Ascending aorta (tissue), 2 donors: ENCODE results near the gene SEMA4F. TPM values are rescaled to one million over a fixed set of nuclear protein-coding genes. Genes with fewer than 3 reads are reported as not detected.

Experiments used
- DNase-seq, 2 donors: peaks; one replicate each; pipeline ENCODE4 v3.0.0-alpha.2; 2019; ENCODE audit warnings: low spot score in 2 of 2
- H3K27ac ChIP-seq, 2 donors: fragments of 200-600 bp; sonication (generic); one replicate each; pipeline ENCODE4 v1.5.1; 2016 to 2017; ENCODE audit warnings: mild to moderate bottlenecking in 1 of 2
- H3K27me3 ChIP-seq: fragments of 200-600 bp; sonication (generic); one replicate; pipeline ENCODE4 v1.5.1; 2017
- H3K36me3 ChIP-seq, 2 donors: fragments of 200-600 bp; sonication (generic); one replicate each; pipeline ENCODE4 v1.5.1; 2016
- H3K4me1 ChIP-seq, 2 donors: fragments of 200-600 bp; sonication (generic); one replicate each; pipeline ENCODE4 v1.5.1; 2016 to 2017; ENCODE audit warnings: mild to moderate bottlenecking in 1 of 2
- H3K4me3 ChIP-seq, 2 donors: fragments of 200-600 bp; sonication (generic); one replicate each; pipeline ENCODE4 v1.5.1; 2016 to 2017; ENCODE audit warnings: mild to moderate bottlenecking in 1 of 2
- H3K9me3 ChIP-seq, 2 donors: fragments of 200-600 bp; sonication (generic); one replicate each; pipeline ENCODE4 v1.5.1; 2016
- CTCF ChIP-seq, 3 experiments: fragments of 200-600 bp in 2 of 3; fragments of 450-650 bp in 1 of 3; sonication (generic) in 2 of 3; IDR thresholded peaks; one replicate each; pipeline ENCODE4 v1.5.1; 2016 to 2019; ENCODE audit warnings: antibody characterized with exemption in 3 of 3, mild to moderate bottlenecking in 1 of 3, moderate library complexity in 1 of 3
- intact Hi-C: fragments of 100-400 bp; cut with DNase I; formaldehyde crosslinking; loops from one replicate; pipeline ENCODE4 v1.15.1; 2023
- total RNA-seq: library from RNA; depleted of rRNA; stranded (reverse); fragments of >200 nt; gene quantifications from one replicate; pipeline ENCODE4 v1.1.0, GENCODE V29; 2016

Gene SEMA4F
- total RNA-seq, 1 donor from 2014 or later = 0.32 TPM

DNA sequence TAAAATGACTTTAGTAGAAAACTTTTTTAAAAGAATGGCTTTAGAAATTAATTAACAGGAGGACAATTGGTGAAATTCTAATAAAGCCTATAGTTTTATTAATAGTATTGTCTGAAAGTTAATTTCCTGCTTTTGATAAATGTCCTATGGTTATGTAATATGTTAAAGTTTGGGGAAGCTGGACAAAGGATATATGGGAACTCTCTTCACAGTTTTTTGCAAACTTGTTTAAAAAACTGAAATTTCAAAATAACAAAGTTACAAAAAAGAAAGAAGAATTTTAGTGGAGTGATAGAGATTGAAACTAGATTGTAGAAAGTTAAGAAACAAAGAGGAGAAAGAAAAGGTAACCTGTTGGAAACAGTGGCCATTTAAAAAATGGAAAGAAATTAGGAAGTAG, 67.3 kb downstream of the SEMA4F start:
- TF ChIP-seq CTCF (IDR thresholded peaks at IDR 0.05) = no peak
- no peaks in the 10 kb centered on the region for H3K9me3 ChIP-seq
- intact Hi-C loops = no loop called here
- no peak overlapping the region for H3K27ac ChIP-seq
- H3K4me3 ChIP-seq = no peak overlapping the region
- H3K36me3 ChIP-seq = no peaks in the 10 kb centered on the region
- DNase-seq = no peak
- no peaks in the 10 kb centered on the region for H3K27me3 ChIP-seq
- no peaks in the 10 kb centered on the region for H3K4me1 ChIP-seq

DNA sequence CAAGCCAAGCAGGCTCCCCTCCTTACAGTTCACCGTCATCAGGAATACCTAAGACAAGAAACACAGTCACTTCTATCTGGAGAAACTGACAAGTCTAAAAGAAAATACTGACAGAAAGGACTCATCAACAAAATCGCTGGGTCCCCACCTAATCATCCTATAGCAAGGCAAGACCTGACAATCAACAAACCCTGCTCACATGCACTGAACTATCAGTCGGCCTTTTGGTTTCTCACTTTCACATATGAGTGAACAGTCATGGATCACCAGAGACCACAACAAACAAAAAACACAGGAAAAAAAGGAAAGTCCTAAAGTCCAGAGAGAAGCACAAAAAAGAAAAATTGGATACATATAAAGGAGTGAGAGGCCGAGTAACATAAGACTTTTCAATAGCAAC, 70.4 kb downstream of the SEMA4F start:
- no peaks in the 10 kb centered on the region for H3K36me3 ChIP-seq
- H3K27me3 ChIP-seq = no peaks in the 10 kb centered on the region
- intact Hi-C loops = no loop called here
- no peak for TF ChIP-seq CTCF (IDR thresholded peaks at IDR 0.05)
- DNase-seq = no peak
- H3K9me3 ChIP-seq = no peaks in the 10 kb centered on the region
- no peak overlapping the region for H3K4me3 ChIP-seq
- no peaks in the 10 kb centered on the region for H3K4me1 ChIP-seq
- H3K27ac ChIP-seq = no peak overlapping the region

DNA sequence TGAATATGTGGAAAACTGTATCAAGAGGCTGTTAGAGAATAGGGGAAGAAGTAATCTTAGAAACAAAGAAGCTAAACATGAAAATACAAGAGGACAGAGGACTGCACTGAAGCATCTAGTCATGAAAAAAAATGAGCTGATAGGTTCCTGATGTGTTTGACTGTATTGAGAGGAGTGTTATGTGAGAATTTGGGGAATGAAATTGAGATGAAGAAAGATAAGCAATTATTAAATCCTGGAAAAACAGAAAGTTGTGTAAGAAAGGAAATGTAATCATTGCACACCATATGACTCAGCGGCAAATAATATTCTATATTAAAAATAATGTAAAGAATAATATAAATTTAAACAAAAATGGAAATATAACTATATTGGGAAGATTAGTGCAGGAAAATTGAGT, 71.2 kb downstream of the SEMA4F start:
- no peak for TF ChIP-seq CTCF (IDR thresholded peaks at IDR 0.05)
- H3K9me3 ChIP-seq = no peaks in the 10 kb centered on the region
- DNase-seq = no peak
- H3K27me3 ChIP-seq = no peaks in the 10 kb centered on the region
- intact Hi-C loops = no loop called here
- no peak overlapping the region for H3K27ac ChIP-seq
- H3K4me3 ChIP-seq = no peak overlapping the region
- no peaks in the 10 kb centered on the region for H3K36me3 ChIP-seq
- H3K4me1 ChIP-seq = no peaks in the 10 kb centered on the region

- intact Hi-C loops = no loop called here
- no peaks in the 10 kb centered on the region for H3K4me1 ChIP-seq
- TF ChIP-seq CTCF (IDR thresholded peaks at IDR 0.05) = no peak
- H3K27me3 ChIP-seq = no peaks in the 10 kb centered on the region
- no peak for DNase-seq
- H3K9me3 ChIP-seq = no peaks in the 10 kb centered on the region
- H3K4me3 ChIP-seq = no peak overlapping the region
- H3K27ac ChIP-seq = no peak overlapping the region
- no peaks in the 10 kb centered on the region for H3K36me3 ChIP-seq
Measured at GRCh38 chr2:74728842-74729241, 74.8 kb downstream of the SEMA4F start.

GRCh38 chr2:74730530-74730929, 76.5 kb downstream of the SEMA4F start:
- Histone ChIP-seq H3K9me3 (no peaks in the 10 kb centered on the region), H3K4me1 (no peaks in the 10 kb centered on the region), H3K4me3 (no peak overlapping the region), H3K36me3 (no peaks in the 10 kb centered on the region), H3K27ac (no peak overlapping the region), H3K27me3 (no peaks in the 10 kb centered on the region)
- DNase-seq = no peak
- intact Hi-C loops = no loop called here
- TF ChIP-seq CTCF (IDR thresholded peaks at IDR 0.05) = no peak

Other genes with a start within 250 kb of the SEMA4F start
- 10.3 TPM for gene C2orf81, start 232.6 kb upstream of the SEMA4F start, total RNA-seq
- 5.5 TPM for gene WDR54, start 232.5 kb upstream of the SEMA4F start, total RNA-seq
- 9.5 TPM for gene RTKN, start 212.3 kb upstream of the SEMA4F start, total RNA-seq
- 79.4 TPM for gene INO80B, start 199.2 kb upstream of the SEMA4F start, total RNA-seq
- gene WBP1, start 195.8 kb upstream of the SEMA4F start, total RNA-seq = 18.1 TPM
- 71.9 TPM for gene MOGS, start 188.9 kb upstream of the SEMA4F start, total RNA-seq
- gene MRPL53, start 181.6 kb upstream of the SEMA4F start, total RNA-seq = 37.7 TPM
- 16.5 TPM for gene CCDC142, start 171.2 kb upstream of the SEMA4F start, total RNA-seq
- gene TTC31, start 171.2 kb upstream of the SEMA4F start, total RNA-seq = 19.5 TPM
- 3.0 TPM for gene LBX2, start 154.6 kb upstream of the SEMA4F start, total RNA-seq
- gene PCGF1, start 146.6 kb upstream of the SEMA4F start, total RNA-seq = not detected
- gene TLX2, start 139.8 kb upstream of the SEMA4F start, total RNA-seq = not detected
- not detected for gene DQX1, start 128.0 kb upstream of the SEMA4F start, total RNA-seq
- gene AUP1, start 124.5 kb upstream of the SEMA4F start, total RNA-seq = 120 TPM
- gene HTRA2, start 124.3 kb upstream of the SEMA4F start, total RNA-seq = 80.1 TPM
- 19.8 TPM for gene LOXL3, start 100.3 kb upstream of the SEMA4F start, total RNA-seq
- 68.1 TPM for gene DOK1, start 99.5 kb upstream of the SEMA4F start, total RNA-seq
- not detected for gene M1AP, start 5.9 kb upstream of the SEMA4F start, total RNA-seq
- 6.8 TPM for gene HK2, start 179.9 kb downstream of the SEMA4F start, total RNA-seq